ENCODE measurements around the gene FAM83E. TPM values are rescaled to one million over a fixed set of nuclear protein-coding genes. Genes with fewer than 3 reads are reported as not detected.

The FAM83E gene
- total RNA-seq, 1 experiment from 2014 or later, result not detected

- no peak for DNase-seq (ENCODE audit: low read depth)
These were observed 13.8 kb upstream of the FAM83E start for GRCh38 chr19:48628486-48629296.

GRCh38 chr19:48627865-48628314 is 13.0 kb upstream of the FAM83E start:
- no peak for DNase-seq (ENCODE audit: low read depth)

GRCh38 chr19:48627201-48627864 is 12.5 kb upstream of the FAM83E start:
- peak; percentile 63 for DNase-seq (ENCODE audit: low read depth)

- DNase-seq (ENCODE audit: low read depth), result no peak
These were observed 11.0 kb upstream of the FAM83E start for GRCh38 chr19:48625891-48626327.

GRCh38 chr19:48624791-48625723 is 10.2 kb upstream of the FAM83E start:
- DNase-seq (ENCODE audit: low read depth), result no peak

GRCh38 chr19:48624067-48624594 is 9.3 kb upstream of the FAM83E start:
- DNase-seq (ENCODE audit: low read depth), result peak; percentile 83

- DNase-seq (ENCODE audit: low read depth), result no peak
These were observed 8.7 kb upstream of the FAM83E start for GRCh38 chr19:48623556-48624066.

- DNase-seq (ENCODE audit: low read depth), result no peak
These were observed 5.1 kb upstream of the FAM83E start for GRCh38 chr19:48619692-48620585.

- DNase-seq (ENCODE audit: low read depth), result peak; percentile 100
These were observed 4.2 kb upstream of the FAM83E start, which contains the start of the genes RPL18 and SPHK2 for GRCh38 chr19:48618916-48619691. TSS of gene RPL18 (minus strand) at chr19:48619178. CDS start at chr19:48619143, 35 bp downstream. TSS of gene SPHK2 (plus strand) at chr19:48619506. CDS start at chr19:48620515, 1,009 bp downstream.

GRCh38 chr19:48618278-48618915 is 3.5 kb upstream of the FAM83E start:
- no peak for DNase-seq (ENCODE audit: low read depth)

GRCh38 chr19:48617146-48617937 is 2.5 kb upstream of the FAM83E start:
- no peak for DNase-seq (ENCODE audit: low read depth)

- no peak for DNase-seq (ENCODE audit: low read depth)
These were observed 1.7 kb upstream of the FAM83E start for GRCh38 chr19:48616491-48617056.

GRCh38 chr19:48616041-48616436 is 1.2 kb upstream of the FAM83E start:
- no peak for DNase-seq (ENCODE audit: low read depth)

GRCh38 chr19:48615231-48616040 is 560 bp upstream of the FAM83E start:
- no peak for DNase-seq (ENCODE audit: low read depth)

- DNase-seq (ENCODE audit: low read depth), result no peak
These were observed 932 bp downstream of the FAM83E start for GRCh38 chr19:48613852-48614435.
